Measurements from ENCODE around the gene CCDC50.

- no peak for TF ChIP-seq CTCF (IDR thresholded peaks at IDR 0.05)
- no peak for TF ChIP-seq POLR2A (IDR thresholded peaks at IDR 0.05)
Measured at GRCh38 chr3:191435981-191436380, 106.8 kb downstream of the CCDC50 start.

Measured in adrenal gland (tissue), 5 donors.